RWPE2 (cell line): ENCODE results near the gene ZNF804B.

Experiments
- ATAC-seq: fragments of 200-7000 bp; cut with Tn5 transposase; 3 replicates; pipeline ENCODE4 v1.9.1; 2021; ENCODE audit warnings: low read depth
- DNase-seq: peaks from one replicate; pipeline ENCODE4 v3.0.0-alpha.2; 2020; ENCODE audit warnings: low spot score
- H3K27ac ChIP-seq: fragments of 450-650 bp; 2 replicates; pipeline ENCODE4 v1.5.1; 2017; ENCODE audit warnings: mild to moderate bottlenecking; ENCODE audit not compliant: poor library complexity, severe bottlenecking
- H3K27me3 ChIP-seq: fragments of 250-450 bp; sonication (Bioruptor Pico); 2 replicates; pipeline ENCODE4 v1.5.1; 2021; ENCODE audit warnings: mild to moderate bottlenecking, moderate library complexity; ENCODE audit not compliant: insufficient read depth, poor library complexity, severe bottlenecking
- H3K36me3 ChIP-seq: fragments of 250-450 bp; sonication (Bioruptor Pico); 2 replicates; pipeline ENCODE4 v1.5.1; 2020; ENCODE audit warnings: low read depth, mild to moderate bottlenecking, moderate library complexity
- H3K4me1 ChIP-seq: fragments of 250-450 bp; sonication (Bioruptor Pico); 2 replicates; pipeline ENCODE4 v1.5.1; 2021; ENCODE audit warnings: mild to moderate bottlenecking, moderate library complexity; ENCODE audit not compliant: insufficient read depth, poor library complexity, severe bottlenecking
- H3K4me3 ChIP-seq: fragments of 250-450 bp; sonication (Bioruptor Pico); 2 replicates; pipeline ENCODE4 v1.5.1; 2021; ENCODE audit warnings: mild to moderate bottlenecking, moderate library complexity; ENCODE audit not compliant: severe bottlenecking
- H3K9me3 ChIP-seq: fragments of 250-450 bp; sonication (Bioruptor Pico); 2 replicates; pipeline ENCODE4 v1.5.1; 2021; ENCODE audit warnings: mild to moderate bottlenecking, moderate library complexity; ENCODE audit not compliant: severe bottlenecking
- CTCF ChIP-seq: fragments of 450-650 bp; IDR thresholded peaks from one replicate; pipeline ENCODE4 v1.5.1; 2017; ENCODE audit warnings: mild to moderate bottlenecking, moderate library complexity; ENCODE audit not compliant: poor library complexity, severe bottlenecking

The ZNF804B gene

GRCh38 chr7:88792361-88792760, 32.9 kb downstream of the ZNF804B start:
- H3K36me3 ChIP-seq, result no peaks in the 10 kb centered on the region
- no peaks in the 10 kb centered on the region for H3K4me1 ChIP-seq
- ATAC-seq (no peak), DNase-seq (no peak)
- H3K9me3 ChIP-seq, result no peaks in the 10 kb centered on the region
- no peak overlapping the region for H3K4me3 ChIP-seq
- no peak overlapping the region for H3K27ac ChIP-seq
- no peak for TF ChIP-seq CTCF
- peaks cover under 1% of the 10 kb centered on the region for H3K27me3 ChIP-seq

GRCh38 chr7:88795553-88795952, 36.1 kb downstream of the ZNF804B start, which contains the start of gene TEX47:
Gene TEX47, minus strand, starts transcription at chr7:88795737. Its CDS starts 795 bp downstream, at chr7:88794942.
- no peaks in the 10 kb centered on the region for H3K27me3 ChIP-seq
- H3K36me3 ChIP-seq, result no peaks in the 10 kb centered on the region
- H3K4me3 ChIP-seq, result no peak within 1 kb of the TSS
- TF ChIP-seq CTCF, result no peak
- no peaks in the 10 kb centered on the region for H3K4me1 ChIP-seq
- ATAC-seq, result no peak
- no peak within 1 kb of the TSS for H3K27ac ChIP-seq
- DNase-seq, result no peak
- H3K9me3 ChIP-seq, result no peaks in the 10 kb centered on the region

GRCh38 chr7:88801046-88801445, 41.5 kb downstream of the ZNF804B start:
- Histone ChIP-seq H3K27ac (no peak overlapping the region), H3K9me3 (no peaks in the 10 kb centered on the region), H3K27me3 (no peaks in the 10 kb centered on the region), H3K4me3 (no peak overlapping the region), H3K4me1 (no peaks in the 10 kb centered on the region), H3K36me3 (no peaks in the 10 kb centered on the region)
- no peak for TF ChIP-seq CTCF
- DNase-seq, result no peak
- no peak for ATAC-seq

GRCh38 chr7:88806280-88807037, 47.0 kb downstream of the ZNF804B start:
- DNase-seq (no peak), ATAC-seq (no peak)
- H3K36me3 ChIP-seq, result no peaks in the 10 kb centered on the region
- H3K4me3 ChIP-seq, result no peak overlapping the region
- no peak overlapping the region for H3K27ac ChIP-seq
- H3K9me3 ChIP-seq, result no peaks in the 10 kb centered on the region
- no peaks in the 10 kb centered on the region for H3K27me3 ChIP-seq
- no peak for TF ChIP-seq CTCF
- H3K4me1 ChIP-seq, result no peaks in the 10 kb centered on the region

- no peaks in the 10 kb centered on the region for H3K36me3 ChIP-seq
- TF ChIP-seq CTCF, result no peak
- H3K9me3 ChIP-seq, result no peaks in the 10 kb centered on the region
- DNase-seq (no peak), ATAC-seq (no peak)
- no peak overlapping the region for H3K4me3 ChIP-seq
- no peaks in the 10 kb centered on the region for H3K4me1 ChIP-seq
- H3K27ac ChIP-seq, result no peak overlapping the region
- peaks cover 7% of the 10 kb centered on the region for H3K27me3 ChIP-seq
These were observed 59.1 kb downstream of the ZNF804B start for GRCh38 chr7:88818552-88818951.
